NCI-H1694 treated with DMSO at 0.1 percent for 48 hours (cell line): ENCODE measurements around the gene FBRSL1.

Experiments used
- DNase-seq: peaks from one replicate; lab custom pipeline; 2025; lab: John Stamatoyannopoulos, UW

The FBRSL1 gene

DNA sequence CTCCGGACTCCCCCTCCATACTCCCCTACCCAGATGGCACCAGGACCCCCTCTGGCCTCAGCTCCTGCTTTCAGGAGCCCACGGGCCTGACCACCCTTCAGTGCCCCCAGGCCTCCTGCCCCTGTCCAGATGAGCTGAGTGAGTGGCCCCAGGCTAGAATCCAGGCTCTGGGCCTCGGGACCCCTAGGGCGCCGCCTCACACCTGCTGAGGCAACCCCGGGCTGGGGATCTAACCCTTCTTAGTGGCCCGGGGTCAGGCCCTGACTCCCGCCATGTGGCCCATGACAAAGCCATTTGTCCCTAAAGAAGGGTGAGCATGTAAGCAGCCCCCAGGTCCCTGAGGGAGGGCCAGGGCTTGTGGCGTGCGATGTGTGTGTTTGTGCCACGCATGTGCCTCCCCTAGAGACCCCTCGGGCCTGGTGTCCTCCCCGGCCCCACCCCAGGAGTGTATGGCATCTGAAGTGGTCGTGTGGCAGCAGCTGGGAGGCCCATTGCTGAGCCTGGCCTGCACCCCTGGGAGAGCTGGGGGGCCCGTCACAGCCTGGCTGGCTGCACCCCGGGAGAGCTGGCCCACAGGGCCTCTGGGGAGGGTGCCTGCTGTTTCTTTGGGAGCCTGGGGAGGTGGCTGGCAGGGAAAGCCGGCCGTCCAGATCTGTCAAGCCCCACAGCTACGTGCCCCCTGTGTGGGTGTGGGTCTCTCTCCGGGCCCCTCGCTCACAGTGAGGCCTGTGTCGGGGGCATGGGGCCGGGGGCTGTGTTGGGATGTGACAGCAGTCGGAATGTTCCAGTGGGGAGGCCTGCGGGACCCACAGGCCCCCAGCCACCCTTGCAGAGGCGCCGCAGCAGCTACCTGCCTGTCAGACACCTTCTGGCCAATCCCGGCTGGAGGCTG lies 7.8 kb downstream of the FBRSL1 start:
- DNase-seq = no peak

DNA sequence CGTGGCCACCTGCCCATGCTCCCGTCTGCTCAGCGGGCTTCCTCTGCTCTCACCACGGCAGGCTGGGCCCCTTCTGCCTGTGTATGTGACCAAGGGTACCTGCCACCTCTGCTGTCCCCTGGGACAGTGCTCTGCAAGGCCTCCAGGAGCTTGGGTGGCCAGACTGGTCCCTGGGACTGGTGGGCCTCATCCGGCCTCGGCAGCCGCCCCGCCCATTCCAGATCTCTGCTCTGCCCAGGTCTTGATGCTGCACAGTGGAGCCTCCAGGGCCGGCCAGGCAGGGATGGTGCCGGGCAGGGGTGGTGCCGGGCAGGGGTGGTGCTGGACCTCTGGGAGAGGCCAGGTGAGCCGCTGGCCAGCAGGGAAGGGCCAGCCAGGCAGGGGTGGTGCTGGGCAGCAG lies 9.0 kb downstream of the FBRSL1 start:
- DNase-seq = no peak

DNA sequence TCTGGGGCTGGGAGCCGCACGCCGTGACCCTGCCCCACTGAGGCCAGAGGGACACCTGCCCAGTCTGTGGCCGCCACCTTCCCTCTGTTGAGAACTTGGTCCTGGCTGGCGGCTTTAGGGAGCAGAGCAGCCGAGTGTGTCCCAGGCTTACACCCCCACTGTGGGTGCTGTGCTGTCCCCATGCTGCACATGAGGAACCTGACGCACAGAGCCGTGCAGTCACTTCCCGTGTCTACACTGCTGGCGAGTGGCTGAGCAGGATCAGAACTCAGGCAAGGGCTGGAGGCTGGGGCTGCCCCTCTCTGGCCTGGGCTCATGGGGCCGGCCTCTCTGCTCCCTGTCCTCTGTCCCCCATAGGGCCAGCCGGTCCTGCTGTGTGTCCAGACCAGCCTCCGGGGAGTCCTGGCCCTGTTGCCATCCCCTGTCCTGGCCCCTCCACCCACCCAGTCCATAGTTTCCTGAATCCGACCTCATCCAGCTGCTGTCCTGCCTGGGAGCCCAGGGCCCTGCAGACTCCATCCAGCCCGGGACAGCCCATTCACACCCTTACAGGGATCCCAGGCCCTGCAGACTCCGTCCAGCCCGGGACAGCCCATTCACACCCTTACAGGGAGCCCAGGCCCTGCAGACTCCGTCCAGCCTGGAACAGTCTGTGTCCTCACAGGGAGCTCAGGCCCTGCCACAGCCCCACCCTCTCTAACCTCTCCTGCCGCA lies 10.3 kb downstream of the FBRSL1 start:
- DNase-seq = no peak

DNA sequence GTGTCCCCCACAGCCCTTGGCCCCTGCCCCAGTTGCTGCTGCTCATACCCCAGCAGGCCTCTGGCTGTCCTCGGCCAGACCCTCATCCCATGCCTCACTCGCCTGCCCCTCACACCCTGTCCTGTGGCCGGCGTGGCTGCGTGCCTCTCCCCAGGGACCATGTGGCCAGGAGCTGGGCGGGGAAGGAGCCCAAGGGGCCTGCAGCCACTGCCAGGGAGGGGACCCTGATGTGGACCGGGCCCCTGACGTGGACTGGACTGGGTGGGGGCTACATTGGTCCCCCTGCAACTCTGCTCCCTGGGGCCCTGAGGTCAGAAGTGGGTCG lies 10.9 kb downstream of the FBRSL1 start:
- DNase-seq = no peak

DNA sequence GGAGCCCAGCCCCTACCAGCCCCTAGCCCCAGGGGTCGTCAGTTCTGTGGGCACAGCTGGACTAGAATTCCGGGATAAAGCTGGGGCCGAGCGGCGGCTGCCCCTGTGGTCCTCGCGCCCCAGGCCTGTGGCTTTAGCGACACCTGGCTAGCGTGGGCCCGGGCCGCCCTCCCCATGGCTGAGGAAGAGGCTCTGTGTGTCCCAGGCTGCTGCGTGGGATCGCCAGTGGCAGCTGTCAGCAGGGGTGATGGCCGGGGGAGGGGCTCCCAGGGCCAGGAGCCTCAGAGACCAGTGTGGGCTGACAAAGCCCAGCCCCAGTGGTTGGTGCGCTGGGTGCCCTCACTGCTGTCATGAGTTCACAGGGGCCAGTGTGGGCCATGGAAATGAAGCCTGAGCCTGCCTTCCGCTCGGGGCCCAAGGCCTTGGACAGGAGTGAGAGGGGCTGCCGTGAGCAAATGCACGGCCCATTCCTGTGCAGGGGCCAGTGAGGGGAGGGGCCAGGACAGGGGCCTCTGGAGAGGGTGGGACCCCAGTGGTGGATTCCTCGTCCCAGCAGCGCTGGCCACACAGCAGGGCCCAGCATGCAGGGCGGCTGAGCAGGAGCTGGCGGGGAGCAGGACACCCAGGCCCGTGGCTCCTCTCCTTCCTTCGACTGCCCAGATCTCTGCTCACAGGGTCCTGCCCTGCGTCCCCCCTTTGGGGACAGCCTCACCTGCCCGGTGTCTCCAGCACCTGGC lies 11.4 kb downstream of the FBRSL1 start:
- DNase-seq = no peak

DNA sequence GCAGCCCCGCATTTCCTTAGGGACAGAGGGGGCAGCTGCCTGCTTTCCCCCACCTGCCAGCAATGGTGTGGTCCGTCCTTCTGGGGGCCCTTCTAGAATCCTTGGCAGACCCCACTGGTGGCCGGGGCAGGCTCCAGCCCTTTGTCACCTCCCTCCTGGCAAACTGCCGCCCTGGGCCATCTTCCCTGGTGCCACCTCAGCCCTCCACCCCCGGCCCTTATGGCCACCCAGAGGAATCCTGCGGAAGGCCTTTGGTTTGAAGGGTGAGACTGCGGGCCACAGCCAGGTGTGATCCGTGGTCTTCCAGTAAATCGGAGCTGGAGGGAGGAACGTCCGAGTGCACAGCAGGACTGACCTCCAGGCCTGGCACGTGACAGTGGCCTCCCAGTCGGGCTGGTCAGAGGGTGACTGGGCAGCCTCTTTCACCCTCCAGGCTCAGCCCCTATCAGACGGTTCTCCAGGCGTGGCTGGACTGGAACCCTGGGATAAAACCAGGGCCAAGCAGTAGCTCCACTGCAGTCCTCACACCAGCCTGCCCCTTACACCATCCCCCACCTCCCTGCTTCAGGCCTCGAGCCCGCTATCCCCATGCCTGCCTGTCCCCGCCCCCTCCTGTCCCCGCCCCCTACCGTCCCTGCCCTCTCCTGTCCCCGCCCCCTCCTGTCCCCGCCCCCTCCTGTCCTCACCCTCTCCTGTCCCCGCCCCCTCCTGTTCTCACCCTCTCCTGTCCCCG lies 12.4 kb downstream of the FBRSL1 start:
- no peak for DNase-seq

DNA sequence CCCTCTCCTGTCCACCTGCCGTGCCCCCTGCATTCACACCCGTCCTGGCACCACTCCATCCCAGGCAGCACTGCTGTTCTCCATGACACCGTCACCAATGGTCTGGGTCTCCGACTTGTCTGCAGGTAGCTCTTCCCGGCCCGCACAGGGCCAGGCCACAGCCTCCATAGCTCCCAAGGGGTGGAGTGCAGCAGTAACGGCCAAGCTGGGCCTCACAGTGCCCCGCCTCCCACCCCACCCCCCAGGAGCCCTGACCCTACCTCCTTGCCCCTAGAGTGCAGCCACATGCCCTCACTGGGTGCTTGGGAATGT lies 12.9 kb downstream of the FBRSL1 start:
- no peak for DNase-seq

DNA sequence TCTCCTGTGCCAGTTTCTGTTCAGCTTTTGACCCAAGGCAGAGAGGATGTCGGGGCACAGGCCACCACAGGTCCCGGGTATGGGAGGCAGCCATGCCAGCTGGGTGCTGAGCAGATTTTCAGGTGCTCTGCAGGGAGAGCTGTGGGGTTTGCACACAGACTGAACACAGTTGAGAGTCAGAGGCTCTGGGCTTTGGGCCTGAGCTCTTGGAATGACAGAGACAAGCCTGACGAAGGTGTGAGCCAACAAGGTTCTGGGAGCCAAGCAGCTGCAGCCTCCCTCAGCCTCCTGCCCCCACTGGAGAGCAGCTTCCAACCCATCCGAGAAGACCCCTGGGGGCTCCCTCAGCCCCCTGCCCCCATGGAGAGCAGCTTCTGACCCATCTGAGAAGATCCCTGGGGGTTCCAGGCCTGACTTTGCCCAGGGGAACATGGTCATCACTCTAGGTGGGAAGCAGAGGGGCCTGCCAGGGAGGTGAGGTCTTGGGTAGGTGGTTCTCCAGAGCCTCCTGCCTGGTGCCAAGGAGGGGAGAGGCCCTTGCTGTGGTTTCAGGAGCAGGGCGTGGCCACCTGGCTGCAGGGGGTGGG lies 13.8 kb downstream of the FBRSL1 start:
- DNase-seq = no peak

DNA sequence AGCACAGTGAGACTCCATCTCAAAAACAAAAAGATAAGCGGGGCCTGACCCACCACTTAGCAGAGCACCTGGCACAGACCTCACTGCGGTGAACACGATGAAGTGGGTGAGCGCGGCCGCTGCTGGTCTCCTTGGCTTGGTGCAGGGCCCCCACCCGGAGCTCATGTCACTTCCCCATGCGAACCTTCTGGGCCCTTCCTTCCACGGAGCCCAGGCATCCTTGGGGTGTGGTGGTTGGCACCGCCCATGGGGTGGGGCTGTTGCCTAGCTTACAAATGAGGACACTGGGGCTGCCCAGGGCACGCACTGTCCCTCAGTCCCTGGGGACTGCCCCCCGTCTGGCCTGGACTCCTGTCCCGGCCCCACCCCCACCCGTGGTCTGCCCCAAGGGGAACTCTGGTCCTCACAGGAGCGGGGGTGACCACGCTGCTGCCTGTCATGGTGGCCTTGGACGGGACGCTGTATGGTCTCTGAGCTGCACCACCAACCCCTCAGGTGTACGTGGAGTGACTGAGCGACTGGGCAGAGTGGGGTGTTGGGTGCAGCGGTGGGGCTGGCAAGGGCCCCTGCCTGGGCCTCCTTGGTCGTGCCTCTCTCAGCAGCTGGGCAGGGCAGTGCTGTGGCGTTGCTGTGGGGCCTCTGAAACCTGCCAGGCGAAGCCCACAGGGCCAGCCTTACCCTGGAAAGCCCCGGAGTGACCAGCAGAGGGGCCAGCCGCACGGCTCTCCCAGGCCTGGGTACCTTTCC lies 15.3 kb downstream of the FBRSL1 start:
- no peak for DNase-seq

DNA sequence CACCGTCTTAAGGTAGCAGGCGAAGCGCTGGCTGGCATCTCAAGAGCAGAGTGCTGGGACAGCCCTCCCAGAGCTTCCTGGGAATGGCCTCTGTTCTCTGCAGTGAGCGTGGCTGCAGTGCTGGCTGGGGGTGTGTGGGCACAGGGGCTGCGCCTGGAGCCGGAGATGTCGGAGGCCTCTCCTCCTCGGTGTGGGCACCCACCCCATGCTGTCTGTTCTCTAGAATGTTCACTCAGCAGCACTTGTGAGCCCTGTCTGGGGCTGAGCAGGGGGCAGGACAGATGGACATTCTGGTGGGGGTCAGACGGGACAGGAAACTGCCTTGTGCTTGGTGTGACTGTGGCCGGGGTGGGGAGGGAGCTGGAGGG lies 15.9 kb downstream of the FBRSL1 start:
- DNase-seq = no peak

DNA sequence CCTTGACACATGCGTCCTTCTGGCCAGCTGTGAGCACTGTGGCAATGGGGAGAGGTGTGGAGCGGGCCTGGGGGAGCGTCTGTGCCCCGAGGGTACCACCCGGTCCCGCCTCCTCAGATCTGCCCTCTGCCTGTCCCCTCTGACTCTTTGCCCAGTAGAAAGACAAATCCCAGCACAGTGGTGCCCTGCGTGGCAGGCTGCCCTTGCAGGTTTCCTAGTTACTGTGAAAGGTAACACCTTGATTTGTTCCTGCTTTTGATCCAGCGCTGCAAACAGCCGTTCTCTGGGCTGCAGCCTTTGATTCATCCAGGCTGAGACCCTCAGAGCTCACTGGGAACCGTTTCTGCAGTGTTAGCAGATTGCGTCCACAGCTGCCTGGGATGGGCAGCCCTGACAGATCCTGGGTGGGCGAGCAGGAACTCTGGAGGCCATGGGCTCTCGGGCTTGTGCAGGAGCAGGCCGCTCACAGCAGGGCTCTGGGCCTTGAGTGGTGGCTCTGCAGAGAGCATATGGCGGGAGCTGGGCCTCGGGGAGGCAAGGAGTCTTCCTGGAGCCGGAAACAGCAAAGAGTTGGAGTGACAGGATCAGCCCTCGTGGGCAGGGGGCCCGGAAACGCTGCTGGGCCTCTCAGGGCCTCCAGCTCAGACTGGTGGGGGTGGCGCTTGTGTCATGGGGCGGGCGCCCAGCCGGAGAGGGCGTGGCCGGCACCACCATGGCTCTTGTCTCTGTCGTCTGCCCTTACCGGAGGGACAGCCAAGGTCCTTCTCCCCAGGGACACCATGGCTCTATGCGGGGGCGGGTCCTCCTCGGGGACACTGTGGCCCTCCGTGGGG lies 16.6 kb downstream of the FBRSL1 start:
- DNase-seq = no peak

DNA sequence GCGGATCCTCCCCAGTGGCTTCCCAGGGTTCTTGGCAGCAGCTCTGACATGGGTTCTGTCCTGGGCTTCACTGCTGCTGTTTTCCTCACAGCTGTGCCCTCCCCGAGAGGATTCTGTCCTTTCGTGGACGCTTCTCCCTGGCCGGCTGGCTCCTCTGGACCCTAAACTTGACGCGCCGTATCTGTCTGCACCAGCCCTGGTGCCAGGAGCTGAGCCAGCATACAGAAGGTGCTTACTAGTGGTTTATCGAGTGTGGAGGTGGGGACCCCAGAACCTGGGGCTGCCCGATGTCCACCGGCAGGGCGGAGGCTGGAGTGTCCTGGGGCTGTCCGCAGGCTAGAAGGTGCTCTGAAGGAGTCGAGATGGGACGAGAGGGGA lies 17.2 kb downstream of the FBRSL1 start:
- no peak for DNase-seq

DNA sequence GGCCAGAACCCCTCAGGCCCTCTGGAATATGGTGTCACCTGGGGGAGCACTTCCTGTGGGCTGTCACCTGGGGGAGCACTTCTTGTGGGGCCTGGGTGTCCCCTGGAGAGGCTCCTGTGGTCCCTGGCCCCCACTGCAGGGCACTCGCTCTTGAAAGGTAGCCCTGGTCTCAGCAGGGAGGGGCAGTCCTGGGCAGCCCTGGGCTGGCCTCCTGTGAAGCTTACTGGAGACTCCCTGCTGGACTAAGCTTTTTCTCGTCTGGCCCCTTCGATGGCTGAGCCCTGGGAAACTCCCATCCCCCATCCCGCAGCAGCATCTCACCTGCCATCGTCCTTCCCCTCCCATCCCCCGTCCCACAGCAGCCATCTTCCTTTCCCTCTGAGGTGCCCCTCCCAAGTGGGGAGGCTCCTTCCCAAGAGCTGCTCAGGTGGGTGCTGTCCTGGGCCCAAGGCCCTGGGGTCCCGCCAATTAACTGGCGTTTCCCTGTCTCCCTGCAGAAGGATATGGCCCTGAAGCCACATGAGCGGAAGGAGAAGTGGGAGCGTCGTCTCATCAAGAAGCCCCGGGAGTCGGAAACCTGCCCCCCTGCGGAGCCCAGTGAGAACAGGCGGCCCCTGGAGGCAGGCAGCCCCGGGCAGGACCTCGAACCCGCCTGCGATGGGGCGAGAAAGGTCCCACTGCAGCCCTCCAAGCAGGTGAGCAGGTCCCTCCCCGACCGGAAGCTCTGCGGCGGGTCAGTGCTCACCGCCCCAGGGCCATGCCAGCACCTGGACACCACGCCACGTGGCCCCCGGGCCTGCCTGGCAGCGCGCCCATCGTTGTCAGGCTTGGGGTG lies 17.9 kb downstream of the FBRSL1 start:
- DNase-seq = no peak

DNA sequence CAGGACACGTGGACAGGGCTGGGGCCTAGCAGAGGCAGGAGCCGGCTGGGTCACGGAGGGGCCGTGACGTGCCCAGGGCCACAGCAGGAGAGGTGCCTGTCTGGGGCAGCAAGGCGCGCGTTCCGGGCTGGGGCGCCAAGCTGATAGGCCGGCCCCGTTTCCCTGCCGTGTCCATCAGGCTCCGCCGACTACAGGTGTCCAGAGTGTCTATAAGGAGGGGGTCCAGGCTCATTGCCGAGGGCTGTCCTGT lies 18.5 kb downstream of the FBRSL1 start:
- no peak for DNase-seq

DNA sequence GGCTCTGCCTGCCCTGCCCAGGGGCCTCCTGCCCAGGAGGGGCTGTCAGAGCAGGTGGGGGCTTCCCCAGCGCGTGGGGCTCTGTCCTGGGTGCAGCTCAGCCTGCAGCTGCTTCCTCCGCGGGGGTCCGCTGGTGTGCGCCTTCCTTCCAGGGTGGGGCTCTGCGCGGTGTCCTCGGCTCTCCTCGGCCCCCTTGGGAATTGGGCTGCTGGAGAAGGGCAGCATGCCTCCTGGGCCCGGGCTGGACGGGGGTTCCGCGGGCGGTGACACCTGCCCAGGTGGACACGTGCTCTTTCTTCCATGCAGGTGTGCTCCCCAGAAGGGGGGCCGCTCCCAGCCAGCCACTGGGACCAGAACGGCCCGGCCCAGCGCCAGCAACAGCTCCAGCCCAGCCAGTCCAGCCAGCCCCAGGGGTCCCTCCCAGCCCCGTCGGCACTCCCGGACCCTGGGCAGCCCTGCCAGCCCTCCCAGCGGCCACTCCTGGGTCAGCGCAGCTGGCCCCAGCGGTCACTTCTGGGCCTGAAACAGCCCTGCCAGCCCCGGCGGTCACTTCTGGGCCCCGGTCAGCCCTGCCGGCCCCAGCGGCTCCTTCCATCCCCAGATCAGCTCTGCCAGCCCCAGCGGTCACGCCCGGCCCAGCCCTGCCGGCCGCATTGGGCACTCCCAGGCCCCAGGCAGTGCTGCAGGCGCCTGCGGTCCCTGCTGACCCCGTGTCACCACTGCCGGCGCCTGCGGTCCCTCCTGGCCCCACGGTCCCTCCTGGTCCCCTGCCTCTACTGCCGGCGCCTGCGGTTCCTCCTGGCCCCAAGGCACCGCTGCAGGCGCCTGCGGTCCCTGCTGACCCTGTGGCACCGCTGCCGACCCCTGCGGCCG lies 19.1 kb downstream of the FBRSL1 start:
- no peak for DNase-seq

DNA sequence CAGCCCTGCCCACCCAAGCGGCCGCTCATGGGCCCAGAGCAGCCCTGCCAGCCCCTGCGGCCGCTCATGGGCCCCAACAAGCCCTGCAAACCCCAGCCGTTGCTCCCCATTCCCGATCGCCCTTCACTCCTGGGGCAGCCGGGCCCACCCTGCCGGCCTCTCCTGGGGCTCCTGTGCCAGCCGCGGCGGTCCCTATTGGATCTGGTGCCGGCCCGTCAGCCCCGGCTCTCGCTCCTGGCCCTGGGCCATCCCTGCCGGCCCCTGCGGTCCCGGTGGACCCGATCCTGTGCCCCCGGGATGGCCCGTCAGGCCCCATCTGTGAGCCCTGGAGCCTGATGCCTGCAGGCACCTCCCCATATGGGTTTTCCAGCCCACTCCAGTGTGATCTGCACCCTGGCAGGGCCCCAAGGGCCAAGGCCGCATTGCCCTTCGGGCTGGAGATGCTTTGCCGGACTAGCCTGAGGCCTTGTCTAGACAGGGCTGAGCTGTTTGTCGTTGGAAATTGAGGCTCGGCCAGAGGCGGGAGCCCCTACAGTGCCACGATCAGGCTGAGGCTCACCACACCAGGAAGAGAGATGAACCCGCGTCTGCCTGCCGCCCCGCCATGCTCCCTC lies 20.3 kb downstream of the FBRSL1 start:
- no peak for DNase-seq

DNA sequence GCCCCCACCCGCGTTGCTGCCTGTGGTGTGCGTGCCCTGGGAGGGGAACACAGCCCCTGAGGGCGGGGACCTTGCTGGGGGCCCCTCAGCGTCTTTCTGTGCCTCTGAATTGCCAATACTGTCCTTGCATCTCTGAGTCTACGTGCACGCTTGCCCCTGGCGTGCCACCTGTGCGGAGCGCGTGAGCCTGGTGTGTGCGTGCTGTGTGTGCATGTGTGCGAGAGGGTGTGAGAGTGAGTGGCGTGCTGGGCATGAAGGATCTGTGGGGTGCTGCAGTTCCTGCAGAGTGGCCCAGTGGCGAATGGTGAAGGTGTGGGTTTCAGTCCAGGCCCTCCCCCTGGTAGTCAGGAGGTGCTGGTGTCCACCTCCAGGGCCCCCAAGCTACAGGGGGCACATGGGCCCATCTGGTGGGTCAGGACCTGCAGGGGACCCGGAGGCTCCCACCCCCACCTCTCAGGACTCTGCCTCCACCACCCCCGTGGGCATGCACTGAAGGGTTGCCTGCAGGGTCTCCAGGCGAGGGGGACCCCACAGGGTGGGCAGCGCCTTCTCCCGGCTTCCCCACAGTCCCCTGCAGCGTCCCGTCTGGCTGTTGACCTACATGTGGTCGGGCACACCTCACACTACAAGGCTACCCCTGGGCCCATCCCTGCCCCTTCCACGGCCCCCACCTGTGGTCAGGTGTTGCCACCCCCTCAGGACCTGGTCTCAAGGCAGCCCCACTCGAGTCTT lies 21.0 kb downstream of the FBRSL1 start:
- no peak for DNase-seq
